ENCODE data around the gene TMEM134. TPM values are rescaled to one million over a fixed set of nuclear protein-coding genes. Genes with fewer than 3 reads are reported as not detected.

TMEM134 gene
- total RNA-seq, 2 experiments from 2014 or later = 26.8 to 76.9 TPM

- no peak overlapping the region for H3K27ac ChIP-seq (ENCODE audit: low read depth, low read length, poor library complexity, severe bottlenecking)
- ChIA-PET CTCF (ENCODE audit: unreplicated experiment) (no interaction called here), POLR2A (no interaction called here)
- intact Hi-C loops (cut with micrococcal nuclease; ENCODE audit: unreplicated experiment) = no loop called here
- H3K4me3 ChIP-seq (ENCODE audit: low read depth, low read length, poor library complexity, severe bottlenecking) = no peak overlapping the region
- H3K9me3 ChIP-seq (ENCODE audit: low read length) = no peaks in the 10 kb centered on the region
- H2AFZ ChIP-seq (ENCODE audit: low read length) = no peak overlapping the region
- peaks cover 43% of the 10 kb centered on the region; the same call in 1 of the 2 replicates for H3K36me3 ChIP-seq (ENCODE audit: insufficient read depth, low read length)
- H3K9me2 ChIP-seq (ENCODE audit: insufficient read depth, low read length) = no peaks in the 10 kb centered on the region
- H3K79me2 ChIP-seq (ENCODE audit: insufficient read depth, low read depth, low read length) = no peaks in the 10 kb centered on the region
- TF ChIP-seq EZH2phosphoT487 (IDR thresholded peaks at IDR 0.05; ENCODE audit: borderline replicate concordance, low read depth, low read length) = no peak
- TF ChIP-seq CTCF (conservative IDR thresholded peaks at IDR 0.05; ENCODE audit: low read length) = no peak
- no peak overlapping the region for H3K4me2 ChIP-seq (ENCODE audit: low read length)
- H3K4me1 ChIP-seq (ENCODE audit: insufficient read depth, low read length, poor library complexity, severe bottlenecking) = no peaks in the 10 kb centered on the region
- BruUV-seq (replicated peaks) = no TSS peak
- DNase-seq (ENCODE audit: low spot score) = no peak
- no peaks in the 10 kb centered on the region for H4K20me1 ChIP-seq (ENCODE audit: insufficient read depth, low read length)
Observed at GRCh38 chr11:67494371-67495233, 25.6 kb upstream of the TMEM134 start.

GRCh38 chr11:67493548-67494370 lies 24.7 kb upstream of the TMEM134 start:
- TF ChIP-seq CTCF (conservative IDR thresholded peaks at IDR 0.05; ENCODE audit: low read length) = no peak
- TF ChIP-seq EZH2phosphoT487 (IDR thresholded peaks at IDR 0.05; ENCODE audit: borderline replicate concordance, low read depth, low read length) = no peak
- Histone ChIP-seq H3K4me1 (ENCODE audit: insufficient read depth, low read length, poor library complexity, severe bottlenecking) (no peaks in the 10 kb centered on the region), H3K4me2 (ENCODE audit: low read length) (no peak overlapping the region), H3K79me2 (ENCODE audit: insufficient read depth, low read depth, low read length) (no peaks in the 10 kb centered on the region), H3K4me3 (ENCODE audit: low read depth, low read length, poor library complexity, severe bottlenecking) (no peak overlapping the region), H4K20me1 (ENCODE audit: insufficient read depth, low read length) (no peaks in the 10 kb centered on the region), H3K27ac (ENCODE audit: low read depth, low read length, poor library complexity, severe bottlenecking) (no peak overlapping the region), H2AFZ (ENCODE audit: low read length) (no peak overlapping the region), H3K36me3 (ENCODE audit: insufficient read depth, low read length) (peaks cover 51% of the 10 kb centered on the region; the same call in 1 of the 2 replicates), H3K9me3 (ENCODE audit: low read length) (no peaks in the 10 kb centered on the region), H3K9me2 (ENCODE audit: insufficient read depth, low read length) (no peaks in the 10 kb centered on the region)
- ChIA-PET POLR2A (no interaction called here), CTCF (ENCODE audit: unreplicated experiment) (no interaction called here)
- intact Hi-C loops (cut with micrococcal nuclease; ENCODE audit: unreplicated experiment) = no loop called here
- DNase-seq (ENCODE audit: low spot score) = no peak
- BruUV-seq (replicated peaks) = no TSS peak

Measured in OCI-LY7 (cell line).